Measurements from ENCODE around the gene PER2. TPM values are rescaled to one million over a fixed set of nuclear protein-coding genes. Genes with fewer than 3 reads are reported as not detected.

Gene PER2
- total RNA-seq, 1 donor from 2014 or later = 14.0 TPM

GRCh38 chr2:238203094-238203972 is 85.1 kb downstream of the PER2 start, which contains the start of gene ILKAP:
Gene ILKAP (minus strand): TSS chr2:238203695. CDS start chr2:238203553, 142 bp downstream.
- Mint-ChIP-seq H3K27me3 (no peaks in the 10 kb centered on the region), H3K27ac (peak within 1 kb of the TSS; percentile 87), H3K4me3 (peak within 1 kb of the TSS; percentile 93), H3K9me3 (no peaks in the 10 kb centered on the region), H3K4me1 (ENCODE audit: unreplicated experiment) (peaks cover 37% of the 10 kb centered on the region), H3K36me3 (peaks cover 13% of the 10 kb centered on the region)
- no peak for TF ChIP-seq CTCF (conservative IDR thresholded peaks at IDR 0.05)
- peak; percentile 89 for DNase-seq (ENCODE audit: extremely low spot score, unreplicated experiment)

DNA sequence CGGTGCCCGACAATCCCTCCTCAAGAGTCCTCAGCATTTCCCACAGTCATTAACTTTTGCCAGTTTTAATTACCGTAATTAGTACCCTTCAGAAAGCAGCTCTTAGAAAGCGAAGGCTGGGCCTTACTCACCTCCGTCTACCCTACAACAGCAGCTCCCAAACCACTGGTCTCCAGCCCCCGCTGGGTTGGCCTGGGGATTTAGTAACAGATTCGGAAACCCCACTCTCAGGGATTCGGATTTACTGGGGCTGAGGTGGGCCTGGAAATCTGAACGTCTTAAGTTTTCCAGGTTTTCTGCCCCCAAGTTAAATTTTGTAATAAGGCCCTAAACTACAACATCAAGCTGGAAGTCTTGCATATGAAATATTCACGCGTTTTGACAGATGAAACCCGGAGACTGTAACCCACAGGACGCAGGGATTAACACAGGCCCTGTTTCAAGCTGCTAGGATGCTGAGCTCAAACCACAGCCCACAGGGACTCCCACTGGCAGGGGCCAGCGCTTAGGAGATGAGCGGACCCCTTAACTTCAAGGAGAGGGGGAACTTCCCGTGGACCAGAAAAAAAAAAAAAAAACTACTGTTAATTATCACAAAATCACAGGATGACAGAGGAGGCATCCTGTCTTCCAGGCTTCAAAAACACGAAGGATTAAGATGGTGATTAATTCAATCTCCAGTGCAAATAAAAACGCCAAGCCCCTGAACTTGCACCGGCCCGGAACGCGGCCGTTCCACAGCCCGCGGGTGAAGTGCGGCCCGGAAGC is 85.9 kb downstream of the PER2 start:
- Mint-ChIP-seq H3K9me3 (no peaks in the 10 kb centered on the region), H3K27me3 (no peaks in the 10 kb centered on the region), H3K36me3 (peaks cover 17% of the 10 kb centered on the region), H3K4me1 (ENCODE audit: unreplicated experiment) (peaks cover 40% of the 10 kb centered on the region), H3K4me3 (peak overlapping the region; percentile 93), H3K27ac (peak overlapping the region; percentile 87)
- DNase-seq (ENCODE audit: extremely low spot score, unreplicated experiment) = no peak
- no peak for TF ChIP-seq CTCF (conservative IDR thresholded peaks at IDR 0.05)

Other genes with a start within 250 kb of the PER2 start
- gene SCLY, start 227.6 kb downstream of the PER2 start, total RNA-seq (ENCODE audit: low replicate concordance) = 21.4 and 34.5 TPM in 2 replicates
- gene ESPNL, start 188.3 kb downstream of the PER2 start, total RNA-seq (ENCODE audit: low replicate concordance) = 0.12 and 0.24 TPM in 2 replicates
- 0.07 TPM in 1 of 2 replicates, not detected in the other for gene KLHL30, start 149.9 kb downstream of the PER2 start, total RNA-seq (ENCODE audit: low replicate concordance)
- 0.29 and 3.8 TPM in 2 replicates for gene ERFE, start 129.6 kb downstream of the PER2 start, total RNA-seq (ENCODE audit: low replicate concordance)
- gene ILKAP, start 84.9 kb downstream of the PER2 start, total RNA-seq (ENCODE audit: low replicate concordance) = 36.7 and 50.4 TPM in 2 replicates
- 12.0 and 24.4 TPM in 2 replicates for gene HES6, start 48.6 kb downstream of the PER2 start, total RNA-seq (ENCODE audit: low replicate concordance)
- 20.9 and 21.0 TPM in 2 replicates for gene TRAF3IP1, start 31.9 kb upstream of the PER2 start, total RNA-seq (ENCODE audit: low replicate concordance)
- gene ASB1, start 138.3 kb upstream of the PER2 start, total RNA-seq (ENCODE audit: low replicate concordance) = 22.3 and 34.4 TPM in 2 replicates